H1 (cell line): Measurements from ENCODE around the gene SCN4A. TPM values are rescaled to one million over a fixed set of nuclear protein-coding genes. Genes with fewer than 3 reads are reported as not detected.

Experiments
- ASH2L ChIP-seq: fragments of 200-600, 300-600 bp; sonication (generic); IDR thresholded peaks from one replicate; pipeline ENCODE4 v1.7.1; 2017; ENCODE audit warnings: low read length
- CBX8 ChIP-seq: fragments of 300-800, 300-1000 bp; sonication (generic); IDR thresholded peaks from 2 replicates; pipeline ENCODE4 v1.7.1; 2016; ENCODE audit warnings: low read depth, low read length, borderline replicate concordance
- GABPA ChIP-seq: IDR thresholded peaks from 2 replicates; pipeline ENCODE4 v1.6.1; 2011; ENCODE audit warnings: mild to moderate bottlenecking, low read length, moderate library complexity, borderline replicate concordance; ENCODE audit not compliant: insufficient read depth
- POU5F1 ChIP-seq: IDR thresholded peaks from 2 replicates; pipeline ENCODE4 v1.6.1; 2011; ENCODE audit warnings: low read depth, mild to moderate bottlenecking, low read length, moderate library complexity
- SIN3A ChIP-seq, 2 experiments: IDR thresholded peaks in 1 of 2; conservative IDR thresholded peaks in 1 of 2; 2 replicates each; pipeline ENCODE4 v1.6.1; 2011 to 2012; ENCODE audit warnings: low read length in 2 of 2, improper control_type of control experiment in 1 of 2, low read depth in 1 of 2, mild to moderate bottlenecking in 1 of 2
- SP1 ChIP-seq: IDR thresholded peaks from 2 replicates; pipeline ENCODE4 v1.6.1; 2011; ENCODE audit warnings: low read depth, low read length
- SP4 ChIP-seq: IDR thresholded peaks from 2 replicates; pipeline ENCODE4 v1.6.1; 2012; ENCODE audit warnings: low read length, inconsistent platforms
- SUZ12 ChIP-seq: fragments of 200-600 bp; sonication (generic); IDR thresholded peaks from 2 replicates; pipeline ENCODE4 v1.6.1; 2012; ENCODE audit warnings: mild to moderate bottlenecking, inconsistent platforms, low read length, moderate library complexity, mixed read lengths
- TAF7 ChIP-seq: optimal IDR thresholded peaks from 2 replicates; pipeline ENCODE3; 2011; ENCODE audit warnings: low read depth, mild to moderate bottlenecking, inconsistent platforms, low read length, moderate library complexity, borderline replicate concordance
- polyA plus RNA-seq, 7 experiments: library from polyadenylated mRNA; depleted of rRNA in 3 of 7; stranded (reverse) in 5 of 7; unstranded in 2 of 7; fragments of >200 nt in 5 of 7; fragments of 200-250 nt in 2 of 7; gene quantifications; 1 replicate in 5 of 7; 2 replicates in 1 of 7; 4 replicates in 1 of 7; pipeline versions ENCODE4 v1.2.1 to v1.2.3, GENCODE V29; 2011 to 2013; ENCODE audit warnings: missing spikeins in 2 of 7, mixed read lengths in 2 of 7
- total RNA-seq: library from RNA; stranded (reverse); fragmentation: NEBNext Ultra II Directional; extraction: Animal tissue kit (Norgen Biotek cat#: 25700); gene quantifications from 2 replicates; pipeline ENCODE4 v1.2.1, GENCODE V29; 2021
- TF ChIP-seq, protein P1 (sequence below): fragments of 300-600 bp; sonication (generic); IDR thresholded peaks from 2 replicates; pipeline ENCODE4 v1.7.1; 2012; ENCODE audit warnings: low read length, moderate library complexity, mild to moderate bottlenecking, inconsistent platforms; ENCODE audit not compliant: insufficient replicate concordance
- TF ChIP-seq, protein P2 (sequence below): IDR thresholded peaks from 2 replicates; pipeline ENCODE4 v1.6.1; 2012; ENCODE audit warnings: inconsistent platforms

Gene SCN4A
- total and polyA plus RNA-seq, 2 of the 8 experiments (the other 6 are each of a cell fraction or from before 2014, with no cell fraction given) = 5.0 to 8.5 TPM

DNA sequence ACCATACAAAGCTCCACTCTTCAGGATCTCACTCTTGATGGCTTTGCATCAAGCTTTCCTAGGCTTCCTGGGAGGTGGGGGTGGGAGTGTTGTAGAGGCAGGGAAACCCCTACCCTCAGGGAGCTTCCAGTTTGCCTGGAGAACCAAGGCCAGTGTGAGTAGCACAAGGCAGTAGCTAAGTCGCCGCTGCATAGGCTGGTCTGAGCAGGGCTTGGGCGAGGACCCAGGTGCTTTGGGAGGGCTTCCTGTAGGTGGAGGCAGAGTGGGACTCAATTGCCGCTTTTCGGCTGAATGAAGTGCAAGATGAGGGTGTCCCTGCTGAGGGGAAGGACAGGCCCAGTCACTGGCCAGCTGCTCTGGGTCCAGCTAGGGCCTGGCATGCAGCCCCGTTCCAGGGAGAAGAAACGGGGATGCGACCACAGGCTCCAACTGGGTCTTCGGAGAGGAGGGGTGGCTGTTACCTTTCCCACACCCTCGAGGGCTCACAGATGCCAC lies 44.5 kb downstream of the SCN4A start (continued):
- TF ChIP-seq, protein P1, sequence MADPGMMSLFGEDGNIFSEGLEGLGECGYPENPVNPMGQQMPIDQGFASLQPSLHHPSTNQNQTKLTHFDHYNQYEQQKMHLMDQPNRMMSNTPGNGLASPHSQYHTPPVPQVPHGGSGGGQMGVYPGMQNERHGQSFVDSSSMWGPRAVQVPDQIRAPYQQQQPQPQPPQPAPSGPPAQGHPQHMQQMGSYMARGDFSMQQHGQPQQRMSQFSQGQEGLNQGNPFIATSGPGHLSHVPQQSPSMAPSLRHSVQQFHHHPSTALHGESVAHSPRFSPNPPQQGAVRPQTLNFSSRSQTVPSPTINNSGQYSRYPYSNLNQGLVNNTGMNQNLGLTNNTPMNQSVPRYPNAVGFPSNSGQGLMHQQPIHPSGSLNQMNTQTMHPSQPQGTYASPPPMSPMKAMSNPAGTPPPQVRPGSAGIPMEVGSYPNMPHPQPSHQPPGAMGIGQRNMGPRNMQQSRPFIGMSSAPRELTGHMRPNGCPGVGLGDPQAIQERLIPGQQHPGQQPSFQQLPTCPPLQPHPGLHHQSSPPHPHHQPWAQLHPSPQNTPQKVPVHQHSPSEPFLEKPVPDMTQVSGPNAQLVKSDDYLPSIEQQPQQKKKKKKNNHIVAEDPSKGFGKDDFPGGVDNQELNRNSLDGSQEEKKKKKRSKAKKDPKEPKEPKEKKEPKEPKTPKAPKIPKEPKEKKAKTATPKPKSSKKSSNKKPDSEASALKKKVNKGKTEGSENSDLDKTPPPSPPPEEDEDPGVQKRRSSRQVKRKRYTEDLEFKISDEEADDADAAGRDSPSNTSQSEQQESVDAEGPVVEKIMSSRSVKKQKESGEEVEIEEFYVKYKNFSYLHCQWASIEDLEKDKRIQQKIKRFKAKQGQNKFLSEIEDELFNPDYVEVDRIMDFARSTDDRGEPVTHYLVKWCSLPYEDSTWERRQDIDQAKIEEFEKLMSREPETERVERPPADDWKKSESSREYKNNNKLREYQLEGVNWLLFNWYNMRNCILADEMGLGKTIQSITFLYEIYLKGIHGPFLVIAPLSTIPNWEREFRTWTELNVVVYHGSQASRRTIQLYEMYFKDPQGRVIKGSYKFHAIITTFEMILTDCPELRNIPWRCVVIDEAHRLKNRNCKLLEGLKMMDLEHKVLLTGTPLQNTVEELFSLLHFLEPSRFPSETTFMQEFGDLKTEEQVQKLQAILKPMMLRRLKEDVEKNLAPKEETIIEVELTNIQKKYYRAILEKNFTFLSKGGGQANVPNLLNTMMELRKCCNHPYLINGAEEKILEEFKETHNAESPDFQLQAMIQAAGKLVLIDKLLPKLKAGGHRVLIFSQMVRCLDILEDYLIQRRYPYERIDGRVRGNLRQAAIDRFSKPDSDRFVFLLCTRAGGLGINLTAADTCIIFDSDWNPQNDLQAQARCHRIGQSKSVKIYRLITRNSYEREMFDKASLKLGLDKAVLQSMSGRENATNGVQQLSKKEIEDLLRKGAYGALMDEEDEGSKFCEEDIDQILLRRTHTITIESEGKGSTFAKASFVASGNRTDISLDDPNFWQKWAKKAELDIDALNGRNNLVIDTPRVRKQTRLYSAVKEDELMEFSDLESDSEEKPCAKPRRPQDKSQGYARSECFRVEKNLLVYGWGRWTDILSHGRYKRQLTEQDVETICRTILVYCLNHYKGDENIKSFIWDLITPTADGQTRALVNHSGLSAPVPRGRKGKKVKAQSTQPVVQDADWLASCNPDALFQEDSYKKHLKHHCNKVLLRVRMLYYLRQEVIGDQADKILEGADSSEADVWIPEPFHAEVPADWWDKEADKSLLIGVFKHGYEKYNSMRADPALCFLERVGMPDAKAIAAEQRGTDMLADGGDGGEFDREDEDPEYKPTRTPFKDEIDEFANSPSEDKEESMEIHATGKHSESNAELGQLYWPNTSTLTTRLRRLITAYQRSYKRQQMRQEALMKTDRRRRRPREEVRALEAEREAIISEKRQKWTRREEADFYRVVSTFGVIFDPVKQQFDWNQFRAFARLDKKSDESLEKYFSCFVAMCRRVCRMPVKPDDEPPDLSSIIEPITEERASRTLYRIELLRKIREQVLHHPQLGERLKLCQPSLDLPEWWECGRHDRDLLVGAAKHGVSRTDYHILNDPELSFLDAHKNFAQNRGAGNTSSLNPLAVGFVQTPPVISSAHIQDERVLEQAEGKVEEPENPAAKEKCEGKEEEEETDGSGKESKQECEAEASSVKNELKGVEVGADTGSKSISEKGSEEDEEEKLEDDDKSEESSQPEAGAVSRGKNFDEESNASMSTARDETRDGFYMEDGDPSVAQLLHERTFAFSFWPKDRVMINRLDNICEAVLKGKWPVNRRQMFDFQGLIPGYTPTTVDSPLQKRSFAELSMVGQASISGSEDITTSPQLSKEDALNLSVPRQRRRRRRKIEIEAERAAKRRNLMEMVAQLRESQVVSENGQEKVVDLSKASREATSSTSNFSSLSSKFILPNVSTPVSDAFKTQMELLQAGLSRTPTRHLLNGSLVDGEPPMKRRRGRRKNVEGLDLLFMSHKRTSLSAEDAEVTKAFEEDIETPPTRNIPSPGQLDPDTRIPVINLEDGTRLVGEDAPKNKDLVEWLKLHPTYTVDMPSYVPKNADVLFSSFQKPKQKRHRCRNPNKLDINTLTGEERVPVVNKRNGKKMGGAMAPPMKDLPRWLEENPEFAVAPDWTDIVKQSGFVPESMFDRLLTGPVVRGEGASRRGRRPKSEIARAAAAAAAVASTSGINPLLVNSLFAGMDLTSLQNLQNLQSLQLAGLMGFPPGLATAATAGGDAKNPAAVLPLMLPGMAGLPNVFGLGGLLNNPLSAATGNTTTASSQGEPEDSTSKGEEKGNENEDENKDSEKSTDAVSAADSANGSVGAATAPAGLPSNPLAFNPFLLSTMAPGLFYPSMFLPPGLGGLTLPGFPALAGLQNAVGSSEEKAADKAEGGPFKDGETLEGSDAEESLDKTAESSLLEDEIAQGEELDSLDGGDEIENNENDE = no peak
- no peak for TF ChIP-seq SP4
- TF ChIP-seq POU5F1 = no peak
- TF ChIP-seq CBX8 = no peak
- TF ChIP-seq ASH2L = no peak
- no peak for TF ChIP-seq SP1
- TF ChIP-seq, protein P2, sequence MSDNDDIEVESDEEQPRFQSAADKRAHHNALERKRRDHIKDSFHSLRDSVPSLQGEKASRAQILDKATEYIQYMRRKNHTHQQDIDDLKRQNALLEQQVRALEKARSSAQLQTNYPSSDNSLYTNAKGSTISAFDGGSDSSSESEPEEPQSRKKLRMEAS = no peak
- TF ChIP-seq SIN3A (conservative IDR thresholded peaks at IDR 0.05 in 1 of 2, IDR thresholded peaks at IDR 0.05 in 1 of 2; ENCODE audit: low read depth in 1 of 2, low read length in 2 of 2) = no peak
- no peak for TF ChIP-seq GABPA
- no peak for TF ChIP-seq SUZ12
- no peak for TF ChIP-seq TAF7
- TF ChIP-seq, all 59 proteins: peak for 0
